GM12878 (cell line): ENCODE results near the gene MRNIP. TPM values are rescaled to one million over a fixed set of nuclear protein-coding genes. Genes with fewer than 3 reads are reported as not detected.
A peak's percentile ranks its signal among the peaks of the same experiment; 100 is the strongest.

ENCODE experiments used
- ATAC-seq: fragments of 200-7000 bp; cut with Tn5 transposase; 3 replicates; pipeline ENCODE4 v1.9.1; 2020; ENCODE audit warnings: mild to moderate bottlenecking, moderate library complexity
- BruUV-seq: library from RNA; stranded (reverse); fragments of 400-500 nt; replicated peaks from 2 replicates; lab custom pipeline; 2021; lab: Mats Ljungman, UMichigan
- CTCF ChIA-PET: fragments of 300-600 bp; sonication (Branson Sonifier 250); formaldehyde crosslinking; extraction: SDS; loops from one replicate; lab custom pipeline; 2021; ENCODE audit warnings: inconsistent platforms; lab: Yijun Ruan, JAX
- POLR2A ChIA-PET: fragments of 350-600 bp; formaldehyde crosslinking; extraction: SDS; loops from one replicate; lab custom pipeline; 2021; ENCODE audit warnings: inconsistent platforms; lab: Charles Lee
- RAD21 ChIA-PET: fragments of 300-600 bp; sonication (Branson Sonifier 250); formaldehyde crosslinking; loops from one replicate; lab custom pipeline; 2023; ENCODE audit warnings: antibody characterized with exemption; ENCODE audit not compliant: unreplicated experiment; lab: Charles Lee
- SMC1A ChIA-PET: fragments of 300-600 bp; sonication (Branson Sonifier 250); formaldehyde crosslinking; loops from one replicate; lab custom pipeline; 2023; ENCODE audit not compliant: unreplicated experiment, uncharacterized antibody; lab: Charles Lee
- DNase-seq: peaks from one replicate; pipeline ENCODE4 v3.0.0-alpha.2; 2011; ENCODE audit warnings: low read depth, low spot score
- FAIRE-seq: peaks from 3 replicates; lab custom pipeline; 2011; peaks lifted over from hg19 to GRCh38; lab: Jason Lieb, UNC
- H2AFZ ChIP-seq: 2 replicates; pipeline ENCODE4 v1.6.0; 2011; ENCODE audit warnings: low read depth, low read length, control low read depth; ENCODE audit not compliant: control insufficient read depth
- H3K27ac ChIP-seq: 2 replicates; pipeline ENCODE4 v1.5.1; 2011; ENCODE audit warnings: control low read depth; ENCODE audit not compliant: control insufficient read depth, insufficient read depth
- H3K27me3 ChIP-seq, 2 experiments: replicated peaks in 1 of 2; 2 replicates each; pipeline versions ENCODE4 v1.6.0 to v1.6.1; 2011; ENCODE audit warnings: low read length in 1 of 2; ENCODE audit not compliant: control insufficient read depth in 2 of 2, insufficient read depth in 2 of 2
- H3K36me3 ChIP-seq, 2 experiments: 2 replicates each; pipeline ENCODE4 v1.5.1; 2011; ENCODE audit warnings: low read length in 1 of 2; ENCODE audit not compliant: control insufficient read depth in 2 of 2, insufficient read depth in 2 of 2
- H3K4me1 ChIP-seq: 2 replicates; pipeline ENCODE4 v1.6.1; 2011; ENCODE audit warnings: mild to moderate bottlenecking, low read length, moderate library complexity, mixed read lengths; ENCODE audit not compliant: control insufficient read depth, insufficient read depth
- H3K4me2 ChIP-seq: 2 replicates; pipeline ENCODE4 v1.6.0; 2011; ENCODE audit warnings: control low read depth; ENCODE audit not compliant: control insufficient read depth, insufficient read depth
- H3K4me3 ChIP-seq: fragments of 200-600 bp; sonication (generic); 2 replicates; pipeline ENCODE4 v1.5.1; 2016
- H3K79me2 ChIP-seq: 2 replicates; pipeline ENCODE4 v1.6.0; 2011; ENCODE audit warnings: low read length; ENCODE audit not compliant: control insufficient read depth, insufficient read depth
- H3K9ac ChIP-seq: 2 replicates; pipeline ENCODE4 v1.8.0; 2011; ENCODE audit warnings: low read length, control low read depth, mixed read lengths; ENCODE audit not compliant: control insufficient read depth, insufficient read depth
- H3K9me3 ChIP-seq: replicated peaks from 3 replicates; pipeline ENCODE4 v1.5.1; 2011; ENCODE audit warnings: mild to moderate bottlenecking, low read length; ENCODE audit not compliant: control insufficient read depth, insufficient read depth
- H4K20me1 ChIP-seq: 2 replicates; pipeline ENCODE4 v1.6.0; 2011; ENCODE audit not compliant: control insufficient read depth, insufficient read depth
- CTCF ChIP-seq, 3 experiments: IDR thresholded peaks in 2 of 3; conservative IDR thresholded peaks in 1 of 3; 2 replicates each; pipeline ENCODE4 v1.5.1; 2011; ENCODE audit warnings: low read depth in 3 of 3, low read length in 3 of 3, mild to moderate bottlenecking in 3 of 3, control low read depth in 2 of 3, moderate library complexity in 2 of 3, inconsistent platforms in 1 of 3, mixed read lengths in 1 of 3; ENCODE audit not compliant: control insufficient read depth in 2 of 3, insufficient read depth in 1 of 3; ENCODE audit errors: extremely low read depth in 1 of 3
- EGR1 ChIP-seq, 2 experiments: IDR thresholded peaks; 1 replicate in 1 of 2; 2 replicates in 1 of 2; pipeline ENCODE4 v1.6.1; 2011 to 2012; ENCODE audit warnings: low read depth in 2 of 2, low read length in 2 of 2, borderline replicate concordance in 1 of 2, mild to moderate bottlenecking in 1 of 2, moderate library complexity in 1 of 2
- EP300 ChIP-seq, 2 experiments: fragments of 150-350 bp in 1 of 2; IDR thresholded peaks; 2 replicates each; pipeline ENCODE4 v1.6.1; 2011 to 2012; ENCODE audit warnings: low read depth in 2 of 2, low read length in 2 of 2, borderline replicate concordance in 1 of 2, improper control_type of control experiment in 1 of 2, inconsistent platforms in 1 of 2; ENCODE audit not compliant: control insufficient read depth in 1 of 2
- FOXK2 ChIP-seq: fragments of 450-650 bp; IDR thresholded peaks from 2 replicates; pipeline ENCODE4 v1.6.1; 2017; ENCODE audit warnings: mild to moderate bottlenecking, moderate library complexity
- JUNB ChIP-seq: IDR thresholded peaks from 2 replicates; pipeline ENCODE4 v1.6.1; 2016; ENCODE audit warnings: antibody characterized with exemption, mild to moderate bottlenecking
- NKRF ChIP-seq: fragments of 450-650 bp; conservative IDR thresholded peaks from 2 replicates; pipeline ENCODE4 v1.6.1; 2017; ENCODE audit warnings: mild to moderate bottlenecking, moderate library complexity
- POLR2A ChIP-seq: IDR thresholded peaks from 2 replicates; pipeline ENCODE4 v1.6.1; 2011; ENCODE audit warnings: low read depth, mild to moderate bottlenecking, low read length
- ZBTB40 ChIP-seq: fragments of 450-650 bp; IDR thresholded peaks from 2 replicates; pipeline ENCODE4 v1.6.1; 2016; ENCODE audit warnings: mild to moderate bottlenecking, moderate library complexity, borderline replicate concordance
- ZNF622 ChIP-seq: fragments of 450-650 bp; IDR thresholded peaks from 2 replicates; pipeline ENCODE4 v1.6.1; 2017; ENCODE audit warnings: mild to moderate bottlenecking, inconsistent platforms
- WGBS: methylation state at CpG from one replicate; pipeline ENCODE4 v1.1.6; 2016; ENCODE audit warnings: low lambda C conversion rate; ENCODE audit not compliant: insufficient replicate concordance, insufficient coverage; ENCODE audit errors: missing lambda C conversion rate; 5-methylcytosine and 5-hydroxymethylcytosine counted together
- in situ Hi-C: fragments of 300-500 bp; cut with MboI; formaldehyde crosslinking; loops from 9 replicates; pipeline ENCODE4 v1.14.3; 2018; ENCODE audit warnings: mixed read lengths
- intact Hi-C: fragments of 100-400 bp; cut with micrococcal nuclease; formaldehyde crosslinking; loops from one replicate; pipeline ENCODE4 v1.14.2; 2022; ENCODE audit not compliant: unreplicated experiment
- polyA plus RNA-seq, 11 experiments: library from polyadenylated mRNA; depleted of rRNA in 4 of 11; unstranded in 6 of 11; stranded (reverse) in 5 of 11; fragments of >200 nt; fragmentation: Nextera tagmentation in 4 of 11; fragmentation: Illumina TruSeq in 1 of 11; extraction: Ambion mirVana in 4 of 11; extraction: Trizol in 1 of 11; gene quantifications; 1 replicate in 1 of 11; 2 replicates in 10 of 11; pipeline versions ENCODE4 v1.2.1 to v1.2.3, GENCODE V29; 2011 to 2016; ENCODE audit warnings: inconsistent platforms in 2 of 11, missing spikeins in 2 of 11, low read depth in 1 of 11
- total RNA-seq, 4 experiments: library from RNA; depleted of rRNA in 3 of 4; stranded (reverse); fragments of >200 nt in 3 of 4; fragmentation: Illumina TruSeq in 1 of 4; extraction: Trizol in 1 of 4; gene quantifications; 2 replicates each; pipeline versions ENCODE4 v1.2.1 to v1.2.3, GENCODE V29; 2013 to 2021

The MRNIP gene
- total and polyA plus RNA-seq, 10 of the 15 experiments (the other 5 are each of a cell fraction or from before 2014, with no cell fraction given): 2.4 to 30.4 (median 13.1) TPM

- H3K36me3 ChIP-seq: peaks cover 0 to 5% of the 10 kb centered on the region in 2 experiments; a peak in 2 of 4 replicates
- ChIA-PET RAD21 (interaction anchor here (1.0 kb wide), 1 partner anchor 14 kb away, joined by 4 read pairs; no protein-coding TSS in a partner anchor), POLR2A (interaction anchor here (0.9 to 1.4 kb wide), 2 partner anchors 17 to 49 kb away, joined by 3 to 4 read pairs; partner anchors contain the start of gene SQSTM1), SMC1A (interaction anchor here (1.1 kb wide), 1 partner anchor 54 kb away, joined by 3 read pairs; the partner anchor contains the start of gene MRNIP), CTCF (interaction anchor here (1.8 kb wide), 1 partner anchor 16 kb away, joined by 5 read pairs; the partner anchor contains the start of gene SQSTM1)
- WGBS: 39% methylated on average over 17 of the region's 18 CpGs
- H3K9me3 ChIP-seq: no peaks in the 10 kb centered on the region
- peak overlapping the region; percentile 80; the same call in 1 of the 2 replicates for H3K4me3 ChIP-seq
- no peaks in the 10 kb centered on the region for H3K27me3 ChIP-seq
- H3K79me2 ChIP-seq: peaks cover 31% of the 10 kb centered on the region
- H4K20me1 ChIP-seq: no peaks in the 10 kb centered on the region
- H2AFZ ChIP-seq: no peak overlapping the region
- DNase-seq (no peak), FAIRE-seq (no peak), ATAC-seq (peak; percentile 7)
- BruUV-seq: no TSS peak
- intact Hi-C loops: loop anchor here (2.0 kb wide), 1 partner anchor 55 kb away; the partner anchor contains the start of gene MRNIP
- H3K4me1 ChIP-seq: peaks cover 16% of the 10 kb centered on the region
- in situ Hi-C loops: loop anchor here (5.0 to 25.0 kb wide), 2 partner anchors 108 to 1008 kb away; partner anchors contain the start of gene MGAT1
- peak overlapping the region; percentile 77 for H3K4me2 ChIP-seq
- H3K9ac ChIP-seq: no peak overlapping the region
- H3K27ac ChIP-seq: peak overlapping the region; percentile 19
- 0 out of 2 replicates have a peak, but pooled peaks have one; percentile 29 for TF ChIP-seq NKRF
- TF ChIP-seq EP300 (IDR thresholded peaks at IDR 0.05; ENCODE audit: borderline replicate concordance in 1 of 2, control insufficient read depth in 1 of 2, low read depth in 2 of 2, low read length in 2 of 2): no peak
- peak in 1 of 2 experiments; percentile 70; a peak in 1 of 3 replicates for TF ChIP-seq EGR1 (IDR thresholded peaks at IDR 0.05; ENCODE audit: borderline replicate concordance in 1 of 2, low read depth in 2 of 2, low read length in 2 of 2)
- no peak for TF ChIP-seq ZNF622
- no peak for TF ChIP-seq CTCF (IDR thresholded peaks at IDR 0.05 in 2 of 3, conservative IDR thresholded peaks at IDR 0.05 in 1 of 3; ENCODE audit: control insufficient read depth in 2 of 3, extremely low read depth in 1 of 3, insufficient read depth in 1 of 3, low read depth in 3 of 3, low read length in 3 of 3)
- TF ChIP-seq FOXK2: no peak
- no peak for TF ChIP-seq JUNB
- no peak for TF ChIP-seq ZBTB40
- TF ChIP-seq POLR2A: peak; percentile 51; the same call in 1 of the 2 replicates
These were observed 54.7 kb downstream of the MRNIP start for GRCh38 chr5:179803651-179804554.
